ENCODE data around the gene PDXP.
A peak's percentile ranks its signal among the peaks of the same experiment; 100 is the strongest.

Gene PDXP

GRCh38 chr22:37678372-37678771 is 19.8 kb downstream of the PDXP start:
- no peak for DNase-seq (ENCODE audit: low spot score)
- in situ Hi-C loops (cut with MboI; ENCODE audit: low pct_unique_long_range_greater_than_20kb, low sequenced_read_pairs, unreplicated experiment), result loop anchor here (10.0 kb wide), 1 partner anchor 54 kb away; no protein-coding TSS in a partner anchor
- no peak for TF ChIP-seq CTCF (IDR thresholded peaks at IDR 0.05; ENCODE audit: extremely low read depth, insufficient read depth, missing control alignments)

GRCh38 chr22:37679670-37680069 is 21.1 kb downstream of the PDXP start:
- in situ Hi-C loops (cut with MboI; ENCODE audit: low pct_unique_long_range_greater_than_20kb, low sequenced_read_pairs, unreplicated experiment), result loop anchor here (10.0 kb wide), 1 partner anchor 55 kb away; no protein-coding TSS in a partner anchor
- DNase-seq (ENCODE audit: low spot score), result no peak
- no peak for TF ChIP-seq CTCF (IDR thresholded peaks at IDR 0.05; ENCODE audit: extremely low read depth, insufficient read depth, missing control alignments)

GRCh38 chr22:37680191-37680851 is 21.8 kb downstream of the PDXP start:
- in situ Hi-C loops (cut with MboI; ENCODE audit: low pct_unique_long_range_greater_than_20kb, low sequenced_read_pairs, unreplicated experiment), result no loop called here
- DNase-seq (ENCODE audit: low spot score), result no peak
- no peak for TF ChIP-seq CTCF (IDR thresholded peaks at IDR 0.05; ENCODE audit: extremely low read depth, insufficient read depth, missing control alignments)

DNA sequence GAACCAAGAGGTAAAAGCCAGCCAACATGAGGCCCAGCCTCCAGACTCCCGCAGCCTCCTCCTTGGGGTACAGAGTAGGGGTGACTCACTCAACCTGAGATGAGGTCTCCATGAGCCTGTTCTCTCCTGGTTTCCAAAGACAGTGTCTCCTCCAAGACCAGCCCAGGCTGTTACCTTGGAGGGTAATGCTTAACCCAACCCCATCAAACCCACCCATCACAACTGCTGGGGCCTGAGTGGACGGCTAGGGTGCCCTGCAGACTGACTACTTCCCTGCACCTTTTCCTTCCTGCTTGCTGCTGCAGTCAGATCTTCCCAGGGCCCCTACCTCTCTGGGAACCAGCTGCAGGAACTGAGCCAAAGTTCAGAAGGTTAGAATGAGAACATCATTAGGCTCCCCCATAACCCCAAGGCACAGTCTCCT is 22.5 kb downstream of the PDXP start:
- in situ Hi-C loops (cut with MboI; ENCODE audit: low pct_unique_long_range_greater_than_20kb, low sequenced_read_pairs, unreplicated experiment), result no loop called here
- no peak for TF ChIP-seq CTCF (IDR thresholded peaks at IDR 0.05; ENCODE audit: extremely low read depth, insufficient read depth, missing control alignments)
- no peak for DNase-seq (ENCODE audit: low spot score)

DNA sequence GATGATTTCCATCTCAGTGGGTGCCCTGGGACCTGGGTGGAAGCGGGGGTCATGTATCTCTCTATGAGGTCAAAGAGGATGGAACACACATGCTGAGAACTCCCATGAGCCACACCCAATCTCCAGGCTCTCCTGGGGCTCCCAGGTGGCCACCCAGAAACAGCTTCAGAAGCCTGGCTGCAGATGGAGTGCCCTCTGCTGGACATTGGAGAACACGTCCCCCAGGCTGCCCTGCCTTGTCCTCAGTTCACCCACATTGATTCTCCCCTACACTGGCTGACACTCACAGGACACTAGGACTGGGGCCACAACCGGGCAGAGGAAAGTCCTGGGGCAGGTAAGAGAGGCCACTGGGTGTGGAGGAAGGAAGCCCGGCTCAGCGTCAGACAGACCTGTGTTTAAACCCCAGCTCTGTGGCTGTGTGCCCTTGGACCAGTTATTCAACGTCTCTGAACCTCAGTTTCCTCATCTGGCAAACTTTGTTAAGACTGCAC is 23.1 kb downstream of the PDXP start:
- DNase-seq (ENCODE audit: low spot score), result peak; percentile 79
- TF ChIP-seq CTCF (IDR thresholded peaks at IDR 0.05; ENCODE audit: extremely low read depth, insufficient read depth, missing control alignments), result peak; percentile 89
- in situ Hi-C loops (cut with MboI; ENCODE audit: low pct_unique_long_range_greater_than_20kb, low sequenced_read_pairs, unreplicated experiment), result no loop called here

DNA sequence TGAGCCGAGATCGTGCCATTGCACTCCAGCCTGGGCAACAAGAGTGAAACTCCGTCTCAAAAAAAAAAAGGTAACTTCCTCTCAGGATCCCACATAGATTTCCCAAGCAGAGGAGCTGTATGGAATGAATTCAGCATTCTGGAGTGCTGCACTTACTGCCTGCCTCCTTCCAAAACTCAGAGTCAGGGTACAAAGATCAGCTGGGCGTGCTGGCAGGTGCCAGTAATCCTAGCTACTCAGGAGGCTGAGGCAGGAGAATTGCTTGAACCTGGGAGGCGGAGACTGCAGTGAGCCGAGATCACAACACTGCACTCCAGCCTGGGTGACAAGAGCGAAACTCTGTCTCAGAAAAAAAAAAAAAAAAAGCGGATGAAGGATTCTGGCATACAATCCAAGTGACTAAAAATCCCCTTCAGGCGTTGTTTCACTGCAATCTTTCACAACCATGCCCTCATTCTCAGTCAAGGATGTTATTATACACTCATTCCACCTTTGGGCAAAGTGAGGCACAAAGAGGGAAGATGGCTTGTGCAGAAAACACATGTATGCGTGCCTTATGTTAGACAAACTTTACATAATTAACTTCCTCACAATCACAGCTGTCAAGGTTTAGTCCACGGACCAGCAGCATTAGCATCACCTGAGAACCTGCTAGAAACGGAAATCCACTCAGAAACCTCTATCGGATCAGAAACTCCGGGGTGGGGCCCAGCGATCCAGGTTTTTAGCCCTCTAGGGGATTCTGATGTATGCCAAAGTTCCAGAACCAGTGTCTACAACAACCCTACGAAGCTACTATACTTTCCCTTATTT is 26.5 kb downstream of the PDXP start:
- in situ Hi-C loops (cut with MboI; ENCODE audit: low pct_unique_long_range_greater_than_20kb, low sequenced_read_pairs, unreplicated experiment), result no loop called here
- no peak for DNase-seq (ENCODE audit: low spot score)
- no peak for TF ChIP-seq CTCF (IDR thresholded peaks at IDR 0.05; ENCODE audit: extremely low read depth, insufficient read depth, missing control alignments)
